ENCODE results near the gene EDNRA.

DNA sequence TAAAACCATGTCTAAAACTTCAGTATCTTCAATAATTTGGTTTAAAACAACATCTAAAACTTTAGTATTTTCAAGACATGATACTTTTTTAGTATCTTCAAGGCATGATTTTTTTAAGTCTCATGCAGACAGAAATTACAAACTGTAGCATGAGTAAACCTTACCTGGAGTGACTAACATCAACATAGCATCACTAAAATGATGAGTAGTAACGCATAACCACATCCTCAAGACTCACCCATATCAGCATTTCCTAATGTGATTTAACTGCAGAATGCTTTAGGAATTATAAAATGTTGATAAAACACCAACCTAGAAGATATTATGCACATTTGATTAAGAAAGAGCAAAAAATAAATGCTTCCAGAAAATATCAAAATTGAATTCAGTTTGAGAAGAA lies 19.7 kb upstream of the EDNRA start:
- TF ChIP-seq, protein P1, sequence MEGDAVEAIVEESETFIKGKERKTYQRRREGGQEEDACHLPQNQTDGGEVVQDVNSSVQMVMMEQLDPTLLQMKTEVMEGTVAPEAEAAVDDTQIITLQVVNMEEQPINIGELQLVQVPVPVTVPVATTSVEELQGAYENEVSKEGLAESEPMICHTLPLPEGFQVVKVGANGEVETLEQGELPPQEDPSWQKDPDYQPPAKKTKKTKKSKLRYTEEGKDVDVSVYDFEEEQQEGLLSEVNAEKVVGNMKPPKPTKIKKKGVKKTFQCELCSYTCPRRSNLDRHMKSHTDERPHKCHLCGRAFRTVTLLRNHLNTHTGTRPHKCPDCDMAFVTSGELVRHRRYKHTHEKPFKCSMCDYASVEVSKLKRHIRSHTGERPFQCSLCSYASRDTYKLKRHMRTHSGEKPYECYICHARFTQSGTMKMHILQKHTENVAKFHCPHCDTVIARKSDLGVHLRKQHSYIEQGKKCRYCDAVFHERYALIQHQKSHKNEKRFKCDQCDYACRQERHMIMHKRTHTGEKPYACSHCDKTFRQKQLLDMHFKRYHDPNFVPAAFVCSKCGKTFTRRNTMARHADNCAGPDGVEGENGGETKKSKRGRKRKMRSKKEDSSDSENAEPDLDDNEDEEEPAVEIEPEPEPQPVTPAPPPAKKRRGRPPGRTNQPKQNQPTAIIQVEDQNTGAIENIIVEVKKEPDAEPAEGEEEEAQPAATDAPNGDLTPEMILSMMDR (IDR thresholded peaks at IDR 0.05) = no peak
- TF ChIP-seq POLR2A (IDR thresholded peaks at IDR 0.05) (no peak), POLR2AphosphoS5 (IDR thresholded peaks at IDR 0.05) (no peak), EP300 (IDR thresholded peaks at IDR 0.05) (no peak)
